ENCODE data around the gene SNRPD3. TPM values are rescaled to one million over a fixed set of nuclear protein-coding genes. Genes with fewer than 3 reads are reported as not detected.
"Not testable (repeated sequence)": the region's sequence is repeated elsewhere in the genome, so short reads cannot be mapped to it uniquely, and the experiment has no call there.

Gene SNRPD3
- total RNA-seq, 1 donor from 2014 or later, result 125 TPM

DNA sequence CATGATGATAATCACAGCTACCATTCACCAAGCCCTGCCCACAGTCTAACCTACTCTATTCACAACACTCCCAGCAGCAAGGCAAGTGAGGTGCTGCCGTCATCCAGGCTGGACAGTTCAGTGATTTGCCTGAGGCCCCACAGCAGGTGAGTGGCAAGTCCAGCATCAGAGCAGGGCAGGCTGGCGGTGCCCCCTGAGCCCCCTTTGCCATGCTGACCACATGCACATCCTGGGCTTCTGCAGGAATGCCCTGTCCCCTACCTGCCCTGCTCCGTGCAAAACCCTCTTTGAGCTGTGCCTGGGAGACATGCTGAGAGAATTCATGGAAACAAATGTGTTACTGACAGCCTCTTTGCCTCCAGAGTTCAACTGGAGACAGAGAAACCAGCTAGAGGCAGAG, 54.1 kb downstream of the SNRPD3 start:
- H3K9me3 ChIP-seq; H3K4me3 ChIP-seq; H3K36me3 ChIP-seq; H3K27ac ChIP-seq; DNase-seq (ENCODE audit: extremely low spot score in 2 of 2); H3K27me3 ChIP-seq; intact Hi-C loops (cut with DNase I); H3K4me1 ChIP-seq: not testable (repeated sequence)

DNA sequence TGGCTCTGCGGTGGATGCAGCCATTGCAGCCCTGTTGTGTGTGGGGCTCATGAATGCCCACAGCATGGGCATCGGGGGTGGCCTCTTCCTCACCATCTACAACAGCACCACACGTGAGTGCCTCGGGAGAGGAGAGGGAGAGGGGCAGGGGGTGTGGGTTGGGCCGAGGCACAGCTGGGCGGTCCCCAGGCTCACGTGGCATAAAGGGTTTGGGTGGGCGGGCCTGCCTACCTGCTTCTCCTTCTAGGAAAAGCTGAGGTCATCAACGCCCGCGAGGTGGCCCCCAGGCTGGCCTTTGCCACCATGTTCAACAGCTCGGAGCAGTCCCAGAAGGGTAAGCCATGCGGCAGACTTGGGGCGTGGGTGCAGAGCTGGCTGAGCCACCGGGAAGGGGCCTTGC, 59.0 kb downstream of the SNRPD3 start:
- not testable (repeated sequence) for H3K27me3 ChIP-seq; H3K27ac ChIP-seq; H3K4me1 ChIP-seq; H3K36me3 ChIP-seq; H3K4me3 ChIP-seq; H3K9me3 ChIP-seq; DNase-seq (ENCODE audit: extremely low spot score in 2 of 2)
- intact Hi-C loops (cut with DNase I), result loop anchor here (5.0 kb wide), 1 partner anchor 297 kb away; no protein-coding TSS in a partner anchor

DNA sequence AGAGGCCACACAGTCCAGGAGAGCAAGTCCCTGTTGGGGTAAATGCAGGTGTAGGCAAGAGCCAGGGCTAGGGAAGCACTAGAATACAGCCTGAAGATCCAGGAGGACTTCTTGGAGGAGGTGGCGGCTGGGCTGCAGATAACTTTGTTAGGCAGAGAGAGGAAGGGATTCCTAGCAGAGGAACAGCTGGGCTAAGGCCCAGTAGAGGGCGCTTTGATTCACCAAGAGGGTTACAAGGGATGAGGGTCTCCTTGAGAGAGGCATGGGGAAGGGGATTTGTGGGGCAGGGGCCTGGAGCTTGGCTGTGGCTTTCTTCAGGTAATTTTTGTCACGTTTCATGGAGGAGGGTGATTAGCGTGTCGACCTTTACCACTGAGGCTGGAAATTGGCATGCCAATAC, 65.4 kb downstream of the SNRPD3 start:
- H3K27ac ChIP-seq; H3K4me1 ChIP-seq; H3K9me3 ChIP-seq; DNase-seq (ENCODE audit: extremely low spot score in 2 of 2); H3K27me3 ChIP-seq; H3K4me3 ChIP-seq; H3K36me3 ChIP-seq; intact Hi-C loops (cut with DNase I): not testable (repeated sequence)

DNA sequence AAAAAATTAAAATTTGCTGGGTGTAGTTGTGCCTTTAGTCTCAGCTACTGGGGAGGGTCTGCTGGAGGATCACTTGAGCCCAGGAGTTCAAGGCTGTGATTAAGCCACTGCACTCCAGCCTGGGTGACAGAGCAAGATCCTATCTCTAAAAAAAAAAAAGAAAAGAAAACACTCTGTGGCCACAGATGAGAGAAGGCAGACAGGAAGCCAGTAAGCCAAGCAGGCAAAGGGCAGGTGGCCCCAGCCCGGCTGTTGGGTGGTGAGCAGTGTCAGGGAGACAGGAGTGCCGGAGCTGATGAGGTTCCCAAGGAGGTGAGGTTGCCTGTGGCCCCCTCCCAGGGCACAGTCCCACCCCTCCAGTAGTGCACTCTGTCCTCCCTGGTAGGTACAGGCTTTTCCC, 66.8 kb downstream of the SNRPD3 start:
- H3K9me3 ChIP-seq; H3K4me1 ChIP-seq; H3K36me3 ChIP-seq; DNase-seq (ENCODE audit: extremely low spot score in 2 of 2); H3K27me3 ChIP-seq; H3K4me3 ChIP-seq; H3K27ac ChIP-seq; intact Hi-C loops (cut with DNase I): not testable (repeated sequence)

Other genes starting within 250 kb of the SNRPD3 start
- gene ADORA2A, start 128.4 kb upstream of the SNRPD3 start, total RNA-seq, result 5.2 TPM
- not detected for gene UPB1, start 60.7 kb upstream of the SNRPD3 start, total RNA-seq
- gene GUCD1, start 861 bp upstream of the SNRPD3 start, total RNA-seq, result 81.8 TPM
- gene LRRC75B, start 37.1 kb downstream of the SNRPD3 start, total RNA-seq, result 17.9 TPM
- gene GGT1, start 47.2 kb downstream of the SNRPD3 start, total RNA-seq, result 4.9 TPM
- not detected for gene PIWIL3, start 218.7 kb downstream of the SNRPD3 start, total RNA-seq